SK-N-SH treated with all-trans-retinoic acid at 6 μM for 48 hours (cell line): Measurements from ENCODE around the gene COL12A1.

Experiments used
- ATAC-seq: fragments of 200-7000 bp; cut with Tn5 transposase; 3 replicates; pipeline ENCODE4 v1.9.1; 2020; ENCODE audit warnings: mild to moderate bottlenecking, moderate library complexity
- ARNTL ChIP-seq: fragments of 450-650 bp; formaldehyde crosslinking; IDR thresholded peaks from 2 replicates; pipeline ENCODE4 v1.5.0; 2020; ENCODE audit warnings: low read depth, mild to moderate bottlenecking, moderate library complexity, borderline replicate concordance
- BACH2 ChIP-seq: fragments of 250-450 bp; sonication (Bioruptor Pico); IDR thresholded peaks from 2 replicates; pipeline ENCODE4 v1.9.0; 2021; ENCODE audit warnings: mild to moderate bottlenecking, borderline replicate concordance
- CSDC2 ChIP-seq: fragments of 250-450 bp; sonication (Bioruptor Pico); IDR thresholded peaks from 2 replicates; pipeline ENCODE4 v1.5.0; 2020; ENCODE audit warnings: mild to moderate bottlenecking, moderate library complexity
- ESRRG ChIP-seq: fragments of 250-450 bp; sonication (Bioruptor Pico); IDR thresholded peaks from 2 replicates; pipeline ENCODE4 v1.6.1; 2021; ENCODE audit warnings: mild to moderate bottlenecking
- GLIS3 ChIP-seq: fragments of 250-450 bp; sonication (Bioruptor Pico); IDR thresholded peaks from 2 replicates; pipeline ENCODE4 v1.5.0; 2020; ENCODE audit warnings: mild to moderate bottlenecking, moderate library complexity
- ISL1 ChIP-seq: fragments of 250-450 bp; sonication (Bioruptor Pico); IDR thresholded peaks from 2 replicates; pipeline ENCODE4 v2.1.2; 2022; ENCODE audit warnings: mild to moderate bottlenecking, moderate library complexity
- OSR1 ChIP-seq: fragments of 250-450 bp; sonication (Bioruptor Pico); IDR thresholded peaks from 2 replicates; pipeline ENCODE4 v1.8.0; 2022; ENCODE audit warnings: moderate library complexity, mild to moderate bottlenecking, inconsistent platforms
- PATZ1 ChIP-seq: fragments of 250-450 bp; sonication (Bioruptor Pico); IDR thresholded peaks from 2 replicates; pipeline ENCODE4 v1.8.0; 2020; ENCODE audit warnings: mild to moderate bottlenecking, moderate library complexity, borderline replicate concordance
- PPARA ChIP-seq: fragments of 250-450 bp; sonication (Bioruptor Pico); IDR thresholded peaks from 2 replicates; pipeline ENCODE4 v1.5.0; 2020; ENCODE audit warnings: mild to moderate bottlenecking, borderline replicate concordance
- RARB ChIP-seq: fragments of 250-450 bp; sonication (Bioruptor Pico); IDR thresholded peaks from 2 replicates; pipeline ENCODE4 v1.8.0; 2021; ENCODE audit warnings: mild to moderate bottlenecking, moderate library complexity
- SNAI2 ChIP-seq: fragments of 250-450 bp; sonication (Bioruptor Pico); IDR thresholded peaks from 2 replicates; pipeline ENCODE4 v1.5.0; 2020; ENCODE audit warnings: mild to moderate bottlenecking, moderate library complexity
- TCF4 ChIP-seq: fragments of 250-450 bp; sonication (Bioruptor Pico); IDR thresholded peaks from 2 replicates; pipeline ENCODE4 v1.8.0; 2021; ENCODE audit warnings: mild to moderate bottlenecking, moderate library complexity, borderline replicate concordance
- TOX ChIP-seq: fragments of 250-450 bp; sonication (Bioruptor Pico); IDR thresholded peaks from 2 replicates; pipeline ENCODE4 v1.8.0; 2021; ENCODE audit warnings: mild to moderate bottlenecking, moderate library complexity, borderline replicate concordance
- TSHZ2 ChIP-seq: fragments of 250-450 bp; sonication (Bioruptor Pico); IDR thresholded peaks from 2 replicates; pipeline ENCODE4 v1.5.0; 2020; ENCODE audit warnings: mild to moderate bottlenecking, moderate library complexity
- ZC3H10 ChIP-seq: fragments of 250-450 bp; sonication (Bioruptor Pico); IDR thresholded peaks from 2 replicates; pipeline ENCODE4 v1.5.1; 2021; ENCODE audit warnings: mild to moderate bottlenecking, moderate library complexity
- ZFP3 ChIP-seq: fragments of 250-450 bp; sonication (Bioruptor Pico); IDR thresholded peaks from 2 replicates; pipeline ENCODE4 v1.5.0; 2020; ENCODE audit warnings: mild to moderate bottlenecking, moderate library complexity
- ZFP30 ChIP-seq: fragments of 450-650 bp; formaldehyde crosslinking; IDR thresholded peaks from 2 replicates; pipeline ENCODE4 v1.5.0; 2022; ENCODE audit warnings: mild to moderate bottlenecking, moderate library complexity
- ZNF565 ChIP-seq: fragments of 450-650 bp; formaldehyde crosslinking; conservative IDR thresholded peaks from 2 replicates; pipeline ENCODE4 v1.5.0; 2020; ENCODE audit warnings: low read depth, mild to moderate bottlenecking, moderate library complexity
- ZNF70 ChIP-seq: fragments of 450-650 bp; formaldehyde crosslinking; IDR thresholded peaks from 2 replicates; pipeline ENCODE4 v1.5.0; 2020; ENCODE audit warnings: mild to moderate bottlenecking, moderate library complexity
- ZNF8 ChIP-seq: fragments of 450-650 bp; formaldehyde crosslinking; IDR thresholded peaks from 2 replicates; pipeline ENCODE4 v1.5.0; 2020; ENCODE audit warnings: mild to moderate bottlenecking, moderate library complexity
- TF ChIP-seq, protein P1 (sequence below): fragments of 250-450 bp; sonication (Bioruptor Pico); IDR thresholded peaks from 2 replicates; pipeline ENCODE4 v1.5.1; 2021; ENCODE audit warnings: mild to moderate bottlenecking, moderate library complexity
- TF ChIP-seq, protein P2 (sequence below): fragments of 250-450 bp; sonication (Bioruptor Pico); IDR thresholded peaks from 2 replicates; pipeline ENCODE4 v1.8.0; 2021; ENCODE audit warnings: low read depth, mild to moderate bottlenecking, moderate library complexity, borderline replicate concordance

The COL12A1 gene

DNA sequence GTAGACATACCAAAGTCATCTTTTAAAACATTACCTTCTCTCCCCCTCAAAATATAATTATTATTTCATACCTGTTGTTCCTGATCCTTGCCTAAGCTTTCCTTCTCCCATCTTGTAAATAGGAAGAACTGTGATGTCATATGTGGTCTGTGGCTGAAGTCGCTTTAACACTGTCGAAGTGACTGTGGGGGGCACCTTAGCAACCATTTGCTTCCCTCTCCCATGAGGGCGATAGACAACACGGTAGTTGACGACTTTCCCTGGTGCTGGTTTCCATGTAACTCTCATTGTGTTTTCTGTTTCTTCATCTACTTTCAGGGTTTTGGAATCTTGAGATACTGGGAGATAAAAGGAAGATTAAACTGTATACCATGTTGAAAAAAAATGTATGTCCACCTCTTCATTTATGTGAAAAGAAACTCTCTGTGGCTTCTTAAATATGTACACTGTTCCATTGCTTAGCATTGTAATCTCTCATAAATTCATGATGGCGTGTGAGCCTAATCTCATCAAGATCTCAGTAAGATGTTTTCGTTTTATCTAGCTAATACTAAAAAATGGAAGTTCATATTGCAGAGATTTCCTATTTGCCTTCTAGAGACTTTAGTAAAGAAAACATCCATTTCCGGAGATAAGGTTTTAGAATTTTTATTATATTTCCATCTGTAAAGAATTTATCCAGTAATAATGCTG lies 49.5 kb downstream of the COL12A1 start:
- no peak for ATAC-seq
- TF ChIP-seq ZFP30 (no peak), ZNF70 (CRISPR knock-in tag) (no peak), PATZ1 (CRISPR knock-in tag) (no peak), ARNTL (CRISPR knock-in tag) (no peak), GLIS3 (CRISPR knock-in tag) (no peak), CSDC2 (no peak), ZFP3 (CRISPR knock-in tag) (no peak), ESRRG (no peak), TCF4 (CRISPR knock-in tag) (no peak), ISL1 (CRISPR knock-in tag) (no peak), TSHZ2 (no peak), ZNF565 (CRISPR knock-in tag) (no peak), PPARA (CRISPR knock-in tag) (no peak), BACH2 (CRISPR knock-in tag) (no peak), RARB (CRISPR knock-in tag) (no peak), ZNF8 (CRISPR knock-in tag) (no peak), SNAI2 (no peak), OSR1 (CRISPR knock-in tag) (no peak)
- TF ChIP-seq, protein P1, sequence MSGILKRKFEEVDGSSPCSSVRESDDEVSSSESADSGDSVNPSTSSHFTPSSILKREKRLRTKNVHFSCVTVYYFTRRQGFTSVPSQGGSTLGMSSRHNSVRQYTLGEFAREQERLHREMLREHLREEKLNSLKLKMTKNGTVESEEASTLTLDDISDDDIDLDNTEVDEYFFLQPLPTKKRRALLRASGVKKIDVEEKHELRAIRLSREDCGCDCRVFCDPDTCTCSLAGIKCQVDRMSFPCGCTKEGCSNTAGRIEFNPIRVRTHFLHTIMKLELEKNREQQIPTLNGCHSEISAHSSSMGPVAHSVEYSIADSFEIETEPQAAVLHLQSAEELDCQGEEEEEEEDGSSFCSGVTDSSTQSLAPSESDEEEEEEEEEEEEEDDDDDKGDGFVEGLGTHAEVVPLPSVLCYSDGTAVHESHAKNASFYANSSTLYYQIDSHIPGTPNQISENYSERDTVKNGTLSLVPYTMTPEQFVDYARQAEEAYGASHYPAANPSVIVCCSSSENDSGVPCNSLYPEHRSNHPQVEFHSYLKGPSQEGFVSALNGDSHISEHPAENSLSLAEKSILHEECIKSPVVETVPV (CRISPR knock-in tag), result no peak
- TF ChIP-seq, protein P2, sequence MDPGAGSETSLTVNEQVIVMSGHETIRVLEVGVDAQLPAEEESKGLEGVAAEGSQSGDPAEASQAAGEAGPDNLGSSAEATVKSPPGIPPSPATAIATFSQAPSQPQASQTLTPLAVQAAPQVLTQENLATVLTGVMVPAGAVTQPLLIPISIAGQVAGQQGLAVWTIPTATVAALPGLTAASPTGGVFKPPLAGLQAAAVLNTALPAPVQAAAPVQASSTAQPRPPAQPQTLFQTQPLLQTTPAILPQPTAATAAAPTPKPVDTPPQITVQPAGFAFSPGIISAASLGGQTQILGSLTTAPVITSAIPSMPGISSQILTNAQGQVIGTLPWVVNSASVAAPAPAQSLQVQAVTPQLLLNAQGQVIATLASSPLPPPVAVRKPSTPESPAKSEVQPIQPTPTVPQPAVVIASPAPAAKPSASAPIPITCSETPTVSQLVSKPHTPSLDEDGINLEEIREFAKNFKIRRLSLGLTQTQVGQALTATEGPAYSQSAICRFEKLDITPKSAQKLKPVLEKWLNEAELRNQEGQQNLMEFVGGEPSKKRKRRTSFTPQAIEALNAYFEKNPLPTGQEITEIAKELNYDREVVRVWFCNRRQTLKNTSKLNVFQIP (CRISPR knock-in tag), result no peak

DNA sequence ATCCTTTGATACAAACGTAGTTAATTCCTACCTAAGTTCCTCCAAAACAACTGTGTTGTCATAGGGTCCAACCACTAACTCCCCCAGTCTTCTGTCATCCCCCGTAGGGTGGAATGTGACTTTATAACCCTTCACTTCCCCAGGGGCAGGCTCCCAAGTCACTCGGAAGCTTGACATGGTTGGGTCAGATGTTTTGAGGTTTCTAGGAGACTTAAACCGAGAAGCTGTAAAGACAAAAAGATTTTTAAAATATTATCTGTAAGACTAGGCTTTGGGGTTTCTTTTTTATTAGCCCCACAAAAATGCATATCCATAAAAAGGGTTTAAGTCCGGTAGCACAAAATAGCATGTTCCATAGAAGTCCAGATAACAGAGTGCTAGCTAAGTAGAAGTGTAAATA lies 50.2 kb downstream of the COL12A1 start:
- no peak for ATAC-seq
- TF ChIP-seq RARB (CRISPR knock-in tag) (no peak), TOX (CRISPR knock-in tag) (no peak), ZC3H10 (CRISPR knock-in tag) (no peak)

DNA sequence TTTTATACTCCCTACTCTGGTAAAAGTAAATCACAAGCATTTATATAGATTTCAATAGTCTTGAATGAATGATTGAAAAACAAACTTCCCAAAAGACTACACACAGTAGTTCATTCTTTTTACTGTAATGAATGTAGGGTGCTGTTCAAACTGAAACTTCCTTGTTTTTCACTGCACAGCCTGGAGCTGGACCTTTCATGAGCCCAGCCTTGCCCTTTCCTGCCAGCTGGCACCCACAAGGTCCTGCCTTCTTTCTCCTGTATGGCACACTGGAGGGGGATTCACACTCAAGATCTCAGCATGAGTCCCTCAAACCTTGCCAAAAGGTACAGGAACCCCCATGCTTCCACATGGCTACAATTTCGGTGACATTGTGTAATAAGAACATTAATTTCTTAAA lies 50.9 kb downstream of the COL12A1 start:
- ATAC-seq, result no peak
- TF ChIP-seq BACH2 (CRISPR knock-in tag), result no peak
